Duodenal mucosa (tissue), 2 donors: ENCODE results near the gene GLI1.
"Not testable (repeated sequence)": the region's sequence is repeated elsewhere in the genome, so short reads cannot be mapped to it uniquely, and the experiment has no call there.

ENCODE experiments used
- H3K27ac ChIP-seq: one replicate; pipeline ENCODE4 v1.7.0; 2013; ENCODE audit warnings: low read depth, low read length
- H3K27me3 ChIP-seq, 2 donors: one replicate each; pipeline ENCODE4 v1.7.0; 2013; ENCODE audit warnings: low read length in 2 of 2, control low read depth in 1 of 2; ENCODE audit not compliant: insufficient read depth in 2 of 2, control insufficient read depth in 1 of 2
- H3K36me3 ChIP-seq, 2 donors: one replicate each; pipeline ENCODE4 v1.7.0; 2013; ENCODE audit warnings: low read length in 2 of 2, control low read depth in 1 of 2; ENCODE audit not compliant: insufficient read depth in 2 of 2, control insufficient read depth in 1 of 2
- H3K4me1 ChIP-seq, 2 donors: one replicate each; pipeline ENCODE4 v1.7.0; 2013; ENCODE audit warnings: low read length in 2 of 2, control low read depth in 1 of 2; ENCODE audit not compliant: insufficient read depth in 2 of 2, control insufficient read depth in 1 of 2
- H3K4me3 ChIP-seq, 2 donors: one replicate each; pipeline ENCODE4 v1.7.0; 2013; ENCODE audit warnings: low read length in 2 of 2, low read depth in 1 of 2
- H3K9ac ChIP-seq, 2 donors: one replicate each; pipeline ENCODE4 v1.7.0; 2013; ENCODE audit warnings: low read length in 2 of 2, low read depth in 1 of 2
- H3K9me3 ChIP-seq, 2 donors: one replicate each; pipeline ENCODE4 v1.7.0; 2013; ENCODE audit warnings: low read length in 2 of 2, control low read depth in 1 of 2; ENCODE audit not compliant: control insufficient read depth in 1 of 2

GLI1 gene

DNA sequence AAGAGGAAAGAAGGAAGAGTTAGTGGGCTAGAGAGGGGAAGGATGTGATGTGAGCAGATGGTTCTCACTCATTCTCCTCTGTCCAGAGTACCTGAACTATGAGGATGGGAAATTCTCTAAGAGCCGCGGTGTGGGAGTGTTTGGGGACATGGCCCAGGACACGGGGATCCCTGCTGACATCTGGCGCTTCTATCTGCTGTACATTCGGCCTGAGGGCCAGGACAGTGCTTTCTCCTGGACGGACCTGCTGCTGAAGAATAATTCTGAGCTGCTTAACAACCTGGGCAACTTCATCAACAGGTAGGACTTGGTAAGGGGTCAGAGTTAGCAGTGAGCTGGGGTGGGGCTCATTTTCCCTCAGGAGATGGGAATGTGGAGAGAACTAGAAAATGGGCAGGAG is 53.1 kb downstream of the GLI1 start:
- no peaks in the 10 kb centered on the region for H3K9me3 ChIP-seq
- H3K36me3 ChIP-seq = peaks cover 49 to 65% of the 10 kb centered on the region in 2 donors
- no peak overlapping the region for H3K27ac ChIP-seq
- peaks cover 5 to 6% of the 10 kb centered on the region in 2 donors for H3K4me1 ChIP-seq
- no peak overlapping the region for H3K4me3 ChIP-seq
- H3K27me3 ChIP-seq = no peaks in the 10 kb centered on the region
- H3K9ac ChIP-seq = no peak overlapping the region

DNA sequence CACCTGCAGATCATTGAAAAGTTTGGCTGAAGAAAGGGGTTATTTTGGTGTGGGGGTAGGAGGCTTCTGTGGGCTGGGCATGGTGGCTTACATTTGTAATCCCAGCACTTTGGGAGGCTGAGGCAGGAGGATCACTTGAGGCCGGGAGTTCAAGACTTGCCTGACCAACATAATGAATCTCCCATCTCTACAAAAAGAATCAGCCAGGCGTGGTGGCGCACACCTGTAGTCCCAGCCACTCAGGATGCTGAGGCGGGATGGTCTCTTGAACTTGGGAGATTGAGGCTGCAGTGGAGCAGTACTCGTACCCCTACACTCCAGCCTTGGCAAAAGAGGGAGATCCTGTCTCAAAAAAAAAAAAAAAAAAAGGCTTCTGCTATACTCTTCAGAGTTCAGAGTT is 53.7 kb downstream of the GLI1 start:
- peaks cover 8 to 10% of the 10 kb centered on the region in 2 donors for H3K4me1 ChIP-seq
- H3K27ac ChIP-seq = no peak overlapping the region
- H3K4me3 ChIP-seq = no peak overlapping the region
- H3K9ac ChIP-seq = no peak overlapping the region
- peaks cover 49 to 65% of the 10 kb centered on the region in 2 donors for H3K36me3 ChIP-seq
- H3K27me3 ChIP-seq = no peaks in the 10 kb centered on the region
- H3K9me3 ChIP-seq = no peaks in the 10 kb centered on the region

- not testable (repeated sequence) for H3K9ac ChIP-seq, H3K9me3 ChIP-seq, H3K4me3 ChIP-seq, H3K27ac ChIP-seq, H3K27me3 ChIP-seq
- Histone ChIP-seq H3K4me1 (peaks cover 12 to 14% of the 10 kb centered on the region in 2 donors), H3K36me3 (peaks cover 49 to 65% of the 10 kb centered on the region in 2 donors)
These were observed 54.1 kb downstream of the GLI1 start for GRCh38 chr12:57513677-57514076.

GRCh38 chr12:57514246-57514645 is 54.7 kb downstream of the GLI1 start:
- H3K27me3 ChIP-seq, H3K4me3 ChIP-seq, H3K27ac ChIP-seq, H3K9me3 ChIP-seq, H3K9ac ChIP-seq: not testable (repeated sequence)
- Histone ChIP-seq H3K4me1 (peaks cover 18 to 20% of the 10 kb centered on the region in 2 donors), H3K36me3 (peaks cover 49 to 61% of the 10 kb centered on the region in 2 donors)

DNA sequence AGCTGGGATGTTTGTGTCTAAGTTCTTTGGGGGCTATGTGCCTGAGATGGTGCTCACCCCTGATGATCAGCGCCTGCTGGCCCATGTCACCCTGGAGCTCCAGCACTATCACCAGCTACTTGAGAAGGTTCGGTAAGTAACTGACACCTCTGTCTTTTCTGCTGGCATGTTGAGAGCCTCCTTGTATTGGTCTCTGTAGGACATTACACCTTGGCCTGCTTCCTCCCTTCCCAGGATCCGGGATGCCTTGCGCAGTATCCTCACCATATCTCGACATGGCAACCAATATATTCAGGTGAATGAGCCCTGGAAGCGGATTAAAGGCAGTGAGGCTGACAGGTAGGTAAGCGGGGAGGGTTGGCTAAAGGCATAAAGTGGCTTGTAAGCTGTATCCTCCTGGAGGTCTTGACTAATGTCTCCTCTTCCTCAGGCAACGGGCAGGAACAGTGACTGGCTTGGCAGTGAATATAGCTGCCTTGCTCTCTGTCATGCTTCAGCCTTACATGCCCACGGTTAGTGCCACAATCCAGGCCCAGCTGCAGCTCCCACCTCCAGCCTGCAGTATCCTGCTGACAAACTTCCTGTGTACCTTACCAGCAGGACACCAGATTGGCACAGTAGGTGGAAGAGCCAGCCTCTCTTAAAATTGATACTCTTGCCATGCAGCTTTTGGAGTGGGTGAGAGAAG is 55.3 kb downstream of the GLI1 start:
- no peaks in the 10 kb centered on the region for H3K27me3 ChIP-seq
- H3K4me1 ChIP-seq = peaks cover 21 to 25% of the 10 kb centered on the region in 2 donors
- H3K27ac ChIP-seq = no peak overlapping the region
- H3K9me3 ChIP-seq = no peaks in the 10 kb centered on the region
- H3K4me3 ChIP-seq = no peak overlapping the region
- H3K9ac ChIP-seq = no peak overlapping the region
- peaks cover 49 to 61% of the 10 kb centered on the region in 2 donors for H3K36me3 ChIP-seq

GRCh38 chr12:57515408-57515933 is 55.9 kb downstream of the GLI1 start:
- no peak overlapping the region for H3K9ac ChIP-seq
- H3K9me3 ChIP-seq = no peaks in the 10 kb centered on the region
- no peaks in the 10 kb centered on the region for H3K27me3 ChIP-seq
- no peak overlapping the region for H3K27ac ChIP-seq
- H3K36me3 ChIP-seq = peaks cover 49 to 61% of the 10 kb centered on the region in 2 donors
- H3K4me3 ChIP-seq = no peak overlapping the region
- H3K4me1 ChIP-seq = peaks cover 21 to 25% of the 10 kb centered on the region in 2 donors

DNA sequence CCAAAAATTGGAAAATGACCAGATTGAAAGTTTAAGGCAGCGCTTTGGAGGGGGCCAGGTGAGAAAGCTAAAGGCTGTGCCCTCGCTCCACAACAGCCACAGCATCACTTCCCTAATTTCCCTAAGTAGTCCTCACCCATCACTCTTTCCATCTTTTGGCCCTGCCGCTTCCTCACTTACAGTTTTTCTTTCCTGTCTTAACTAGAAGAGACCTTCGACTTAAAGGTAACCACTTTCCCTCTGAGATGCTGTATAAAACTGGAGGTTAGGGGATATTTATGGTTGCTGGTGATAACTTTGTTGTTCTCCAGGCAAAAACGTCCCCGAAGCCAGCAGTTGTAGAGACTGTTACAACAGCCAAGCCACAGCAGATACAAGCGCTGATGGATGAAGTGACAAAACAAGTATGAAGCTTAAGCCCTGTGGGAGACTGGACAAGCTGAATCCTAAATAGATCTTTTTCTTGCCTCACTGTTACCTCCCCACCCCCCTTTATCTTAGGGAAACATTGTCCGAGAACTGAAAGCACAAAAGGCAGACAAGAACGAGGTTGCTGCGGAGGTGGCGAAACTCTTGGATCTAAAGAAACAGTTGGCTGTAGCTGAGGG is 56.5 kb downstream of the GLI1 start:
- peaks cover 49 to 60% of the 10 kb centered on the region in 2 donors for H3K36me3 ChIP-seq
- no peak overlapping the region for H3K4me3 ChIP-seq
- no peaks in the 10 kb centered on the region for H3K9me3 ChIP-seq
- no peak overlapping the region for H3K9ac ChIP-seq
- H3K27me3 ChIP-seq = no peaks in the 10 kb centered on the region
- H3K4me1 ChIP-seq = peaks cover 21 to 28% of the 10 kb centered on the region in 2 donors
- no peak overlapping the region for H3K27ac ChIP-seq

DNA sequence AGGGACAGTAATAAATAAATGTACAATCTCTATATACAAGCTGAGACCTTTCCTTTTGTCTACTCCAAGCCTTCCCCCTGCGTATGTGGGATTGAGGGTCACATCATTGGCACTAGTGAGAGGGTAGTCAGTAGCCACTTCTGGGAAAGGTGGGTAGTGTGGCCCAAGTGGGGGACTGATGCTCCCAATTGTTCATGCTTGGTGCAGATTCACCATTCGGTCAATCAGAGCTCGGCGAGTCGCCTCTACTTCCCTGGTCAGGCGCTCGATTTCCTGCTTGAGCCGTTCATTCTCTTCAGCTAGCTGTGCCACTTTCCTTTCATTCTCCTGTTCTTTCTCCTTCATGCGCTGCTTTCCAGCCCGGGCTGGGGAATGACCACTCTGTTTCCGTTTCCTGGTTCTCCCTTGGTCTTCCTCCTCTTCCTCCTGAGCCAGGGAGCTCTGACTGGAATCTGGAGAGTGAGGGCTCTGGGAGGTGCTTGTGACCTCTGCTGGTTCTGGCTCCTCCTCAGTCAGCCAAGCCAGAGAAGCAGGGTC is 57.1 kb downstream of the GLI1 start:
- Histone ChIP-seq H3K4me3 (no peak overlapping the region), H3K27ac (no peak overlapping the region), H3K27me3 (no peaks in the 10 kb centered on the region), H3K36me3 (peaks cover 46 to 54% of the 10 kb centered on the region in 2 donors), H3K9me3 (no peaks in the 10 kb centered on the region), H3K9ac (no peak overlapping the region), H3K4me1 (peaks cover 26 to 35% of the 10 kb centered on the region in 2 donors)

GRCh38 chr12:57517187-57517586 is 57.6 kb downstream of the GLI1 start:
- Histone ChIP-seq H3K36me3 (peaks cover 41 to 49% of the 10 kb centered on the region in 2 donors), H3K27me3 (no peaks in the 10 kb centered on the region), H3K4me3 (no peak overlapping the region), H3K4me1 (peaks cover 31 to 40% of the 10 kb centered on the region in 2 donors), H3K9ac (no peak overlapping the region), H3K9me3 (no peaks in the 10 kb centered on the region), H3K27ac (no peak overlapping the region)

GRCh38 chr12:57517718-57518117 is 58.1 kb downstream of the GLI1 start:
- H3K27ac ChIP-seq, H3K27me3 ChIP-seq, H3K9me3 ChIP-seq, H3K4me3 ChIP-seq: not testable (repeated sequence)
- H3K4me1 ChIP-seq = peaks cover 32 to 41% of the 10 kb centered on the region in 2 donors
- peak overlapping the region in 1 of 2 donors; percentile 100 for H3K9ac ChIP-seq
- peaks cover 37 to 43% of the 10 kb centered on the region in 2 donors for H3K36me3 ChIP-seq
